HK-2 (cell line): Measurements from ENCODE around the gene GPR61.

Experiments used
- DNase-seq: peaks from one replicate; pipeline ENCODE4 v3.0.0-alpha.2; 2018; ENCODE audit not compliant: unreplicated experiment

GPR61 gene

DNA sequence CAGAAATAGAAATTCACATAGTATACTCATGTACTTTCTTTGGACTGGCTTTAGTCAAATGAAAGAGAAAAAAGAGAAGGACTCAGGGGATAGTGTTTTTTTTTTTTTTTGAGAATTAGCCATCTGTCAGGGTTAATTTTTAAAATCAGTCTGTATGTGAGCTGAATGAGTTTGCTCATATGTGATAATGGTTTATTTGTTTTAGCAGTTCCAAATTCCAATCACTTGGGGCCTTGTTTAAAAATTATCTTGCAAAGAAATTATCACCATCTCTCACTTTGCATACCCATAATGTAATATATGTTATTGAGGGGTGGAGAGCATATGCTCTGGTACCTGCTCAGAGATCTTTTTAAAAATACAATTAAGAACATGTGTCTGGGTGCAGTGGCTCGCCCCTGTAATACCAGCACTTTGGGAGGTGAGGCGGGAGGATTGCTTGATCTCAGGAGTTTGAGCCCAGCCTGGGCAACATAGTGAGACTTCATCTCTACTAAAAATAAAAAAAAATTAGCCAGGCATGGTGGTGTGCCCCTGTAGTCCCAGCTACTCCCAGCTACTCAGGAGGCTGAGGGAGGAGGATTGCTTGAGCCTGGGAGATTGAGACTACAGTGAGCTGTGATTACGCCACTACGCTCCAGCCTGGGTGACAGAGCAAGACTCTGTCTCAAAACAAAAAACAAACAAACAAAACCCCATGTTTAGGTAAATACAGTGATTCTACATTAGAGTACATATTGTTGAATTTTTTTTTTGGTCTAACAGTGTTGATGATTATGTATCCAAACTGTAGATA is 28.4 kb downstream of the GPR61 start:
- no peak for DNase-seq

- DNase-seq, result no peak
Observed at GRCh38 chr1:109569323-109569722, 29.7 kb downstream of the GPR61 start.

- no peak for DNase-seq
Observed at GRCh38 chr1:109570414-109570813, 30.7 kb downstream of the GPR61 start.

GRCh38 chr1:109573785-109574184 is 34.1 kb downstream of the GPR61 start:
- DNase-seq, result no peak

DNA sequence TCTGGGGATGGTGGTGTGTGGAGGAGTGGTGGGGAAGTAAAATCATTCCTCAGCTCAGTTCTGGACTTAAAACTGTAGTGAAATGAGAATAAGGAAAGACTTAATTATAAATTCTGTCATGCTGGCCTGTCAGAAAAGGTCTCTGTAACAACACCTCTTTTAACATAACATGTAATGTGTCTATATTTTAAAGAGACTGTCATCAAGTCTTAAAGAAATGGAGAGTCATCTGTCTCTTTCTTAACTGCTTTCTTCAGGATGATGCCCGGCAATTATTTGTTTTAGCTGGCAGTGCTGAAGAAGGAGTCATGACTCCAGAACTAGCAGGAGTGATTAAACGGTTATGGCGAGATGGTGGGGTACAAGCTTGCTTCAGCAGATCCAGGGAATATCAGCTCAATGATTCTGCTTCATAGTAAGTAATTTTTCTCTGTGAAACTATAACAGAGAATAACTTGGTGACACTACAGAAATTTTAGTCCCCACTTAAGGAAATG is 39.3 kb downstream of the GPR61 start:
- DNase-seq, result no peak

DNA sequence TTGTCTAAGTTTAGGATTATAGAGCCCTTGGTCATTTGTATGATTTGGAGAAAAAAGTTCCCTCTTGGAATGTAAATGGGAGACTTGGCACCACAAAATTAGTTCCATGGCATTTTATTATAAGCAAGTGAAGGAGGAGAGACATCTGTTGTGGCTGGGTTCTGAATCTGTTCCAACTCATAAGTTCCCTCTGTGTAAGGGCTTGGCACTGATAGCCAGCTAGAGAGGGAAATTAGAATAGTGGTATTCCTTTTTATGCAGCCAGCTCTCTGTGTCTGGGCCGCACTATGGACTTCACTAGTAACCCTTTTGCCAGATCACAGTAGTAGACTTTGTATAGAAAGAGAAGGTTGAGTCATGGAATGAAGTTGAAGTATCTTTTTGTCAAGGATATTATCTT is 39.8 kb downstream of the GPR61 start:
- no peak for DNase-seq

DNA sequence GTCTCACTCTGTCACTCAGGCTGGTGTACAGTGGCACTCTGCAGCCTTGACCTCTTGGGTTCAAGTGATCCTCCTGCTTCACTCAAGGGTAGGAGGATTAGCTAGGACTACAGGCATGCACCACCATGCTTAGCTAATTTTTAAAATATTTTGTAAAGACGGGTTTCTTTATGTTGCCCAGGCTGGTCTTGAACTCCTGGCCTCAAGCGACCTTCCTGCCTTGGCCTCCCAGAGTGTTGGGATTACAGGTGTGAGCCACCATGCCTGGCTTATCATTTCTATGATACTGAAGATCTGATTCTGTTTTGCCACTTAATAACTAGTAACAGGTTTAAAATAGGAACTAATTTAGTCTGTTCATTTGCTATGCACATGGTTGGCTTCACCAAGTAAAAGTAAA is 42.3 kb downstream of the GPR61 start:
- no peak for DNase-seq

DNA sequence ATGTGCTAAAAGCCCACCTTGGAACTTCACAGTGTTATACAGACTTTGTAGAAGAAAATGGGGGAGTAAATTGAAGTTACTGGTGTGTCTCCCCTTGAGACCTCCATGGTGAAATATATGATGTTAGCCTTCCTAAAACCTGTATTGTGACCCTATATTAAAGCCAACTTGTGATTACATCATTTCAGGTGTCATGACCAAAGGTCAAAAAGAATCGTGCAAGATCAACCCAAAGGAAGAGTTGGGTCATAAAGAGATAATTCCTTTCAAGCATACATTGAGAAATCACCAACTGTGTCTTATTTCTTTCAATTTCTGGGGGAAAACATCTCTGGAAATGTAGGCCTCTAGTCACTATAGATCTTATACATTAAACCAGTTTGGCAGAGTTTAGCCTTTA is 45.1 kb downstream of the GPR61 start:
- no peak for DNase-seq

DNA sequence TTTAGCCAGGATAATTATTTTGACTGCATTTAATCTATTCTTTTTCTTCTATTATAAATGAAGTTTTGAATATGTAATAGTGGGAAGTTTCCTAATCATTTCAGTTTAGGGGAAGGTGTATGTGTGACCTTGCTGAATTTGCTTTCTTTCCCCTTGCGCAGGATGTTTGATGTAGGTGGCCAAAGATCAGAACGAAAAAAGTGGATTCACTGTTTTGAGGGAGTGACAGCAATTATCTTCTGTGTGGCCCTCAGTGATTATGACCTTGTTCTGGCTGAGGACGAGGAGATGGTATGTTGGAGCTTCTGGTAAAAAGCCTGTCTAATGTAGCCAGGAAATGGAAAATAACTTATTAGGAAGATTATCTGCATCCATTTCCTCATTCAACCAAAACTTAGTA is 46.4 kb downstream of the GPR61 start:
- no peak for DNase-seq

GRCh38 chr1:109589177-109589576 is 49.5 kb downstream of the GPR61 start:
- no peak for DNase-seq

DNA sequence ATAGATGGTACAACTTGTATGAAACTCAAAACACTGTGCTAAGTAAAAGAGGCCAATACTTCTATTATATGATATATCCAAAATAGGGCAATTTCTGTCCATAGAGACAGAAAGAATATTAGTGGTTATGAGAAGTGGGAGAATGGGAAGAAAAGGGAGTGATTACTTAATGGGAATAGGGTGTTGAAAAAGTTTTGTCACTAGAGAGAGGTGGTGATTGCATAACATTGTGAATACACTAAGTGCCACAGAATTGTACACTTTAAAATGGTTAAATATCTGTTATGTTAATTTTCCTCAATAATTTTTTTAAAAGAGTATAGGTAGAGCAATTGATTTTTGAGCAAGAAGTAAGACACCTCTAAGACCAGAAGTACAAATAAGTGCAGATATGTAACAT is 50.0 kb downstream of the GPR61 start:
- no peak for DNase-seq

GRCh38 chr1:109592916-109593315 is 53.2 kb downstream of the GPR61 start:
- no peak for DNase-seq

- no peak for DNase-seq
Observed at GRCh38 chr1:109595531-109595930, 55.9 kb downstream of the GPR61 start.
